Naive thymus-derived CD4-positive, alpha-beta T cell (primary cell): ENCODE results near the gene FAH. TPM values are rescaled to one million over a fixed set of nuclear protein-coding genes. Genes with fewer than 3 reads are reported as not detected.

Experiments used
- ATAC-seq: fragments of 150-1000 bp; cut with Tn5 transposase; 2 replicates; pipeline ENCODE4 v1.10.0; 2021; ENCODE audit warnings: mild to moderate bottlenecking, moderate library complexity
- CTCF ChIA-PET: fragments of 350-600 bp; sonication (Branson Sonifier 250); formaldehyde crosslinking; loops from one replicate; lab custom pipeline; 2021; ENCODE audit warnings: antibody characterized with exemption; lab: Charles Lee
- POLR2A ChIA-PET: fragments of 350-600 bp; sonication (Branson Sonifier 250); formaldehyde crosslinking; loops from one replicate; lab custom pipeline; 2021; ENCODE audit warnings: antibody characterized with exemption, inconsistent platforms; lab: Charles Lee
- DNase-seq, 9 donors: peaks; one replicate each; pipeline versions ENCODE4 v3.0.0 to v3.0.0-alpha.2; 2020 to 2022; ENCODE audit warnings: mixed read lengths in 1 of 9
- H3K27ac ChIP-seq: one replicate; pipeline ENCODE4 v1.7.0; 2013; ENCODE audit warnings: mild to moderate bottlenecking, low read depth, low read length, moderate library complexity
- H3K27me3 ChIP-seq, 2 donors: one replicate each; pipeline ENCODE4 v1.7.0; 2013; ENCODE audit warnings: low read length in 2 of 2, mild to moderate bottlenecking in 2 of 2, moderate library complexity in 2 of 2; ENCODE audit not compliant: control insufficient read depth in 2 of 2, insufficient read depth in 2 of 2
- H3K36me3 ChIP-seq, 3 experiments: 1 replicate in 2 of 3; 2 replicates in 1 of 3; pipeline ENCODE4 v1.7.0; 2013; ENCODE audit warnings: low read length in 3 of 3, mild to moderate bottlenecking in 3 of 3, moderate library complexity in 1 of 3; ENCODE audit not compliant: insufficient read depth in 3 of 3, control insufficient read depth in 2 of 3
- H3K4me1 ChIP-seq, 2 donors: one replicate each; pipeline ENCODE4 v1.7.0; 2013; ENCODE audit warnings: low read length in 2 of 2, mild to moderate bottlenecking in 2 of 2, moderate library complexity in 1 of 2; ENCODE audit not compliant: control insufficient read depth in 2 of 2, insufficient read depth in 2 of 2
- H3K4me3 ChIP-seq: 2 replicates; pipeline ENCODE4 v1.7.0; 2013; ENCODE audit warnings: mild to moderate bottlenecking, low read length
- H3K9me3 ChIP-seq, 3 experiments: 1 replicate in 2 of 3; 2 replicates in 1 of 3; pipeline ENCODE4 v1.7.0; 2013; ENCODE audit warnings: low read length in 3 of 3; ENCODE audit not compliant: control insufficient read depth in 2 of 3
- H3K27ac Mint-ChIP-seq, 9 donors: one replicate each; pipeline ENCODE4 v1.8.0; 2020 to 2022; ENCODE audit warnings: mixed read lengths in 9 of 9, mild to moderate bottlenecking in 8 of 9, moderate library complexity in 5 of 9, inconsistent platforms in 2 of 9
- H3K27me3 Mint-ChIP-seq, 5 donors: one replicate each; pipeline ENCODE4 v1.8.0; 2021 to 2022; ENCODE audit warnings: mixed read lengths in 5 of 5, mild to moderate bottlenecking in 1 of 5
- H3K36me3 Mint-ChIP-seq, 5 donors: one replicate each; pipeline ENCODE4 v1.8.0; 2020 to 2022; ENCODE audit warnings: mixed read lengths in 5 of 5, mild to moderate bottlenecking in 3 of 5, inconsistent platforms in 1 of 5
- H3K4me1 Mint-ChIP-seq, 7 donors: one replicate each; pipeline ENCODE4 v1.8.0; 2020 to 2022; ENCODE audit warnings: mixed read lengths in 7 of 7, mild to moderate bottlenecking in 3 of 7, inconsistent platforms in 1 of 7
- H3K4me3 Mint-ChIP-seq, 10 donors: one replicate each; pipeline ENCODE4 v1.8.0; 2020 to 2022; ENCODE audit warnings: mild to moderate bottlenecking in 10 of 10, mixed read lengths in 10 of 10, moderate library complexity in 6 of 10, inconsistent platforms in 2 of 10
- H3K9me3 Mint-ChIP-seq, 11 donors: one replicate each; pipeline ENCODE4 v1.8.0; 2020 to 2022; ENCODE audit warnings: mixed read lengths in 11 of 11, mild to moderate bottlenecking in 4 of 11, inconsistent platforms in 1 of 11, moderate library complexity in 1 of 11
- intact Hi-C, 2 donors: fragments of 100-400 bp; cut with micrococcal nuclease; formaldehyde crosslinking; loops; one replicate each; pipeline ENCODE4 v1.15.1; 2023
- polyA plus RNA-seq, 2 donors: library from polyadenylated mRNA; unstranded; fragments of 300-500 nt; fragmentation: Illumina TruSeq; gene quantifications; one replicate each; pipeline ENCODE4 v1.2.3, GENCODE V29; 2021
- total RNA-seq, 6 experiments: library from RNA in 5 of 6; stranded (reverse) in 5 of 6; gene quantifications; 1 replicate in 5 of 6; 2 replicates in 1 of 6; pipeline ENCODE4 v1.2.3 and lab custom pipeline; 2021 to 2026

The FAH gene
- total and polyA plus RNA-seq, 7 experiments from 2014 or later = 4.8 to 58.3 (median 6.8) TPM

GRCh38 chr15:80109388-80109787 is 43.4 kb upstream of the FAH start:
- ATAC-seq (no peak), DNase-seq (no peak)
- Mint-ChIP-seq H3K4me1 (peaks cover 10 to 79% (median 66%) of the 10 kb centered on the region in 7 donors), H3K27me3 (no peaks in the 10 kb centered on the region), H3K27ac (no peak overlapping the region), H3K36me3 (peaks cover 0 to 5% (median 2%) of the 10 kb centered on the region in 5 donors), H3K9me3 (no peaks in the 10 kb centered on the region), H3K4me3 (no peak overlapping the region)
- ChIA-PET CTCF (no interaction called here), POLR2A (no interaction called here)
- Histone ChIP-seq H3K27ac (no peak overlapping the region), H3K27me3 (no peaks in the 10 kb centered on the region), H3K4me1 (peaks cover 0 to 8% of the 10 kb centered on the region in 2 donors), H3K4me3 (no peak overlapping the region), H3K36me3 (peaks cover 0 to 4% (median 0%) of the 10 kb centered on the region in 3 experiments), H3K9me3 (no peaks in the 10 kb centered on the region)
- intact Hi-C loops = no loop called here

- intact Hi-C loops = no loop called here
- Histone ChIP-seq H3K9me3 (no peaks in the 10 kb centered on the region), H3K4me3 (no peak overlapping the region), H3K27ac (no peak overlapping the region), H3K27me3 (no peaks in the 10 kb centered on the region), H3K36me3 (peaks cover 0 to 4% (median 0%) of the 10 kb centered on the region in 3 experiments), H3K4me1 (no peaks in the 10 kb centered on the region)
- Mint-ChIP-seq H3K27me3 (no peaks in the 10 kb centered on the region), H3K4me3 (no peak overlapping the region), H3K4me1 (peaks cover 7 to 75% (median 63%) of the 10 kb centered on the region in 7 donors), H3K36me3 (peaks cover 0 to under 1% (median 0%) of the 10 kb centered on the region in 5 donors), H3K9me3 (no peaks in the 10 kb centered on the region), H3K27ac (no peak overlapping the region)
- ChIA-PET POLR2A (no interaction called here), CTCF (no interaction called here)
- ATAC-seq (no peak), DNase-seq (no peak)
Observed at GRCh38 chr15:80110920-80111319, 41.9 kb upstream of the FAH start.

GRCh38 chr15:80114114-80114513 is 38.7 kb upstream of the FAH start:
- peaks cover 7 to 66% (median 54%) of the 10 kb centered on the region in 7 donors for H3K4me1 Mint-ChIP-seq
- H3K36me3 Mint-ChIP-seq = no peaks in the 10 kb centered on the region
- Histone ChIP-seq H3K4me1 (no peaks in the 10 kb centered on the region), H3K36me3 (peaks cover 0 to 4% (median 0%) of the 10 kb centered on the region in 3 experiments), H3K27me3 (no peaks in the 10 kb centered on the region), H3K9me3 (no peaks in the 10 kb centered on the region), H3K4me3 (no peak overlapping the region), H3K27ac (no peak overlapping the region)
- intact Hi-C loops = no loop called here
- POLR2A ChIA-PET = interaction anchor here (1.1 kb wide), 1 partner anchor 9 kb away, joined by 3 read pairs; no protein-coding TSS in a partner anchor
- no peaks in the 10 kb centered on the region for H3K9me3 Mint-ChIP-seq
- ATAC-seq (no peak), DNase-seq (no peak)
- CTCF ChIA-PET = no interaction called here
- no peaks in the 10 kb centered on the region for H3K27me3 Mint-ChIP-seq
- no peak overlapping the region for H3K4me3 Mint-ChIP-seq
- H3K27ac Mint-ChIP-seq = no peak overlapping the region

GRCh38 chr15:80115021-80115420 is 37.8 kb upstream of the FAH start:
- H3K9me3 Mint-ChIP-seq = no peaks in the 10 kb centered on the region
- no peaks in the 10 kb centered on the region for H3K36me3 Mint-ChIP-seq

GRCh38 chr15:80118956-80119355 is 33.8 kb upstream of the FAH start:
- no peak overlapping the region for H3K4me3 Mint-ChIP-seq
- H3K27ac ChIP-seq = no peak overlapping the region

More at GRCh38 chr15:80115021-80115420, 37.8 kb upstream of the FAH start:
- no peak for DNase-seq
- Histone ChIP-seq H3K4me1 (no peaks in the 10 kb centered on the region), H3K36me3 (no peaks in the 10 kb centered on the region), H3K27ac (no peak overlapping the region), H3K9me3 (no peaks in the 10 kb centered on the region), H3K4me3 (no peak overlapping the region), H3K27me3 (no peaks in the 10 kb centered on the region)
- Mint-ChIP-seq H3K27ac (peak overlapping the region in 1 of 9 donors; percentile 74), H3K27me3 (no peaks in the 10 kb centered on the region), H3K4me3 (no peak overlapping the region), H3K4me1 (peaks cover 7 to 57% (median 45%) of the 10 kb centered on the region in 7 donors)
- ChIA-PET CTCF (interaction anchor here (1.0 kb wide), 1 partner anchor 34 kb away, joined by 3 read pairs; no protein-coding TSS in a partner anchor), POLR2A (interaction anchor here (0.7 to 1.4 kb wide), 2 partner anchors 11 to 1087 kb away, joined by 4 to 7 read pairs; no protein-coding TSS in a partner anchor)
- ATAC-seq = no peak
- intact Hi-C loops = no loop called here

GRCh38 chr15:80120636-80121035 is 32.2 kb upstream of the FAH start:
- ChIA-PET POLR2A (no interaction called here), CTCF (interaction anchor here (0.7 kb wide), 1 partner anchor 13 kb away, joined by 3 read pairs; no protein-coding TSS in a partner anchor)
- ATAC-seq (no peak), DNase-seq (no peak)
- intact Hi-C loops = no loop called here
- no peaks in the 10 kb centered on the region for H3K9me3 Mint-ChIP-seq
- H3K27ac ChIP-seq = no peak overlapping the region
- no peaks in the 10 kb centered on the region for H3K27me3 Mint-ChIP-seq
- H3K27ac Mint-ChIP-seq = no peak overlapping the region
- no peaks in the 10 kb centered on the region for H3K4me1 ChIP-seq
- peaks cover 11 to 36% (median 13%) of the 10 kb centered on the region in 5 donors for H3K36me3 Mint-ChIP-seq
- peaks cover 3 to 13% (median 9%) of the 10 kb centered on the region in 7 donors for H3K4me1 Mint-ChIP-seq
- H3K4me3 Mint-ChIP-seq = no peak overlapping the region
- H3K27me3 ChIP-seq = no peaks in the 10 kb centered on the region
- no peak overlapping the region for H3K4me3 ChIP-seq
- H3K9me3 ChIP-seq = no peaks in the 10 kb centered on the region
- H3K36me3 ChIP-seq = peaks cover 6 to 26% (median 10%) of the 10 kb centered on the region in 3 experiments

More at GRCh38 chr15:80118956-80119355, 33.8 kb upstream of the FAH start:
- Histone ChIP-seq H3K4me3 (no peak overlapping the region), H3K27me3 (no peaks in the 10 kb centered on the region), H3K4me1 (no peaks in the 10 kb centered on the region), H3K36me3 (peaks cover 6 to 20% (median 10%) of the 10 kb centered on the region in 3 experiments), H3K9me3 (no peaks in the 10 kb centered on the region)
- DNase-seq (no peak), ATAC-seq (no peak)
- POLR2A ChIA-PET = no interaction called here
- Mint-ChIP-seq H3K4me1 (peaks cover 8 to 27% (median 17%) of the 10 kb centered on the region in 7 donors), H3K9me3 (no peaks in the 10 kb centered on the region), H3K36me3 (peaks cover 6 to 26% (median 12%) of the 10 kb centered on the region in 5 donors), H3K27me3 (no peaks in the 10 kb centered on the region), H3K27ac (no peak overlapping the region)
- CTCF ChIA-PET = interaction anchor here (0.6 kb wide), 1 partner anchor 26 kb away, joined by 3 read pairs; no protein-coding TSS in a partner anchor
- intact Hi-C loops = no loop called here

- POLR2A ChIA-PET = no interaction called here
- intact Hi-C loops = no loop called here
Observed at GRCh38 chr15:80121546-80121945, 31.3 kb upstream of the FAH start.

More at GRCh38 chr15:80121546-80121945, 31.3 kb upstream of the FAH start:
- Mint-ChIP-seq H3K9me3 (no peaks in the 10 kb centered on the region), H3K4me3 (no peak overlapping the region), H3K36me3 (peaks cover 12 to 45% (median 22%) of the 10 kb centered on the region in 5 donors), H3K27ac (no peak overlapping the region), H3K27me3 (no peaks in the 10 kb centered on the region), H3K4me1 (peaks cover 0 to 9% (median 5%) of the 10 kb centered on the region in 7 donors)
- H3K27ac ChIP-seq = no peak overlapping the region
- no peaks in the 10 kb centered on the region for H3K4me1 ChIP-seq
- CTCF ChIA-PET = no interaction called here
- H3K36me3 ChIP-seq = peaks cover 6 to 34% (median 10%) of the 10 kb centered on the region in 3 experiments
- no peaks in the 10 kb centered on the region for H3K27me3 ChIP-seq
- no peaks in the 10 kb centered on the region for H3K9me3 ChIP-seq
- no peak for ATAC-seq
- H3K4me3 ChIP-seq = no peak overlapping the region
- no peak for DNase-seq
